Uterus (tissue), 2 donors: ENCODE measurements around the gene PPP1R26.

Source experiments
- CTCF ChIP-seq, 4 experiments: fragments of 200-600 bp in 2 of 4; fragments of 450-650 bp in 2 of 4; sonication (generic) in 2 of 4; IDR thresholded peaks; one replicate each; pipeline ENCODE4 v1.5.1; 2016 to 2019; ENCODE audit warnings: antibody characterized with exemption in 4 of 4, mild to moderate bottlenecking in 2 of 4, moderate library complexity in 1 of 4
- POLR2A ChIP-seq, 2 donors: fragments of 450-650 bp; IDR thresholded peaks; one replicate each; pipeline ENCODE4 v1.6.1; 2016; ENCODE audit warnings: antibody characterized with exemption in 2 of 2, mild to moderate bottlenecking in 1 of 2, moderate library complexity in 1 of 2

- no peak for TF ChIP-seq CTCF (IDR thresholded peaks at IDR 0.05)
- no peak for TF ChIP-seq POLR2A (IDR thresholded peaks at IDR 0.05)
Measured at GRCh38 chr9:135443797-135444425, 35.7 kb upstream of the PPP1R26 start.
